ENCODE data around the gene TLE4. TPM values are rescaled to one million over a fixed set of nuclear protein-coding genes. Genes with fewer than 3 reads are reported as not detected.

The TLE4 gene
- total RNA-seq, 1 donor from 2014 or later = 97.4 TPM

DNA sequence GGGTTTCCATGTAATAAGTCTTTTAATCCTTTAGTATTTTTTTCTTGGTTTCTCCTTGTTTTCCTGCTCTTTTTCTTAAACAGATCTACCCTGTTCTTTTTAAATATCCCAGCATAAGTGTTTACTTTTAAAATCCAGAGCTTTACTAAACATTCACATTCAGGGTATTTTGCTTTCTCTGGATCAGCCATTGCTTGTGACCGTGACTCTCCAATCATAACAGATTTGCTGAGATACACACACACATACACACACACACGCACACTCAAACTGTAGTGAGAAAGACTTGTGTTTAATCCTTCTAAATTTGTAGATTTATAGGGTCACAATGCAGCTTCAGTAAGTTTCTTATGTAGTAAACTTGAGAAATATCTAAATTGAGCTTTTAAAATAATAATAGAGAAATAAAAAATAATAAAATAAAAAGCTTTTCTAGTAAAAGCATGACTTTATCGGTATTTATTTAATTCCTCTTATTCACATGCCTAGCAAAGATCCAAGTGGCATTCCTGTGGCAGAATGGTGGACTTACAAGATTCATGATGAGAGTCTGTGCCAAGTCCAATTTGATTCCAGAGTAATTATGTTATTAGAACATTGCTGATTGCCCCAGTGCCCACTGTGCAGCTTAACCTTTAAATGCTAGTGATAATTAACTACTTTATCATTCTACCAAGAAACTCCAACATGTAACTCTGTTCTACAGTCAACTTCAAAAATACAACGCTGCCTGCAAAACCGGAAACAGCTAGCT lies 129.0 kb downstream of the TLE4 start:
- Mint-ChIP-seq H3K4me3 (ENCODE audit: unreplicated experiment) (no peak overlapping the region), H3K9me3 (ENCODE audit: unreplicated experiment) (no peaks in the 10 kb centered on the region), H3K27me3 (ENCODE audit: unreplicated experiment) (no peaks in the 10 kb centered on the region), H3K4me1 (ENCODE audit: low read depth, unreplicated experiment) (no peaks in the 10 kb centered on the region), H3K36me3 (ENCODE audit: unreplicated experiment) (peaks cover 6% of the 10 kb centered on the region), H3K27ac (ENCODE audit: unreplicated experiment) (no peak overlapping the region)
- no peak for DNase-seq
- TF ChIP-seq, protein P1, sequence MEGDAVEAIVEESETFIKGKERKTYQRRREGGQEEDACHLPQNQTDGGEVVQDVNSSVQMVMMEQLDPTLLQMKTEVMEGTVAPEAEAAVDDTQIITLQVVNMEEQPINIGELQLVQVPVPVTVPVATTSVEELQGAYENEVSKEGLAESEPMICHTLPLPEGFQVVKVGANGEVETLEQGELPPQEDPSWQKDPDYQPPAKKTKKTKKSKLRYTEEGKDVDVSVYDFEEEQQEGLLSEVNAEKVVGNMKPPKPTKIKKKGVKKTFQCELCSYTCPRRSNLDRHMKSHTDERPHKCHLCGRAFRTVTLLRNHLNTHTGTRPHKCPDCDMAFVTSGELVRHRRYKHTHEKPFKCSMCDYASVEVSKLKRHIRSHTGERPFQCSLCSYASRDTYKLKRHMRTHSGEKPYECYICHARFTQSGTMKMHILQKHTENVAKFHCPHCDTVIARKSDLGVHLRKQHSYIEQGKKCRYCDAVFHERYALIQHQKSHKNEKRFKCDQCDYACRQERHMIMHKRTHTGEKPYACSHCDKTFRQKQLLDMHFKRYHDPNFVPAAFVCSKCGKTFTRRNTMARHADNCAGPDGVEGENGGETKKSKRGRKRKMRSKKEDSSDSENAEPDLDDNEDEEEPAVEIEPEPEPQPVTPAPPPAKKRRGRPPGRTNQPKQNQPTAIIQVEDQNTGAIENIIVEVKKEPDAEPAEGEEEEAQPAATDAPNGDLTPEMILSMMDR (IDR thresholded peaks at IDR 0.05; ENCODE audit: partially characterized antibody, unreplicated experiment) = no peak

DNA sequence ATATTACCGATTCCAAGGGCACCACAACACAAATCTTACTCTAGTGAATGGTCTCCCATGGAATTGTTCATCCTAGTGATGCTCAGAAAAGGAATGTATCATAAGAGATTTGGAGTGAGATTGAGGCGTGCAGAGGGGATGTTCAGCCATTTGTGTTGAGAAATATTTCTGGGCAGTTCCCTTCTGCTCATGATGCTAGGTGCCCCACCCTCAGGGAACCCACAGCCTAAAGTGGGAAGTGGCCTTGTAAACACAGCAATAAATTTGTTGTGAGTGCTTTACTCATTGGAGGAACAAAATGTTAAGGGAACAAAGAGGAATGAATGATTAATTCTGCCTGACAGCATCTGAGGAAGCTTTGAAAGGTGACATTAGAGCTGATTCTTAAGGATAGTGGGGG lies 129.9 kb downstream of the TLE4 start:
- Mint-ChIP-seq H3K4me1 (ENCODE audit: low read depth, unreplicated experiment) (no peaks in the 10 kb centered on the region), H3K36me3 (ENCODE audit: unreplicated experiment) (peaks cover 6% of the 10 kb centered on the region), H3K27ac (ENCODE audit: unreplicated experiment) (no peak overlapping the region), H3K9me3 (ENCODE audit: unreplicated experiment) (peaks cover under 1% of the 10 kb centered on the region), H3K4me3 (ENCODE audit: unreplicated experiment) (no peak overlapping the region), H3K27me3 (ENCODE audit: unreplicated experiment) (no peaks in the 10 kb centered on the region)
- DNase-seq = no peak
- TF ChIP-seq, protein P1 (IDR thresholded peaks at IDR 0.05; ENCODE audit: partially characterized antibody, unreplicated experiment) = no peak

DNA sequence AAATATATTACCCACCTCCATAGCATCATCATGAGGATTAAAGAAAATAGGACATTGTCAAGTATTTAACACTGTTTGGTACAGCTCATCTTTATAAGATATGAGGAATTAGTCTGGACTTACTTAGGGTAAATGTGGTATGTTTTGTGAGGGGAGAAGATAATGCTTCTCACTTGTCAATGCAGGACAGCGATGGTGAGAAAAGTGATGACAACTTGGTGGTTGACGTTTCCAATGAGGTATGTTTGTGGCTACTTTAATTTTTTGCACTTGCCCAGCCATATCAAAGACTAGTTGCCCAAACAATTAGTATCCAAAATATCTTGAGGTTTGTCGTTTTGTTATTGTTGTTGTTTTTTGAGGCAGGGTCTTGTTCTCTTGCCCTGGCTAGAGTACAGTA lies 133.9 kb downstream of the TLE4 start:
- no peak overlapping the region for H3K4me3 Mint-ChIP-seq (ENCODE audit: unreplicated experiment)
- no peaks in the 10 kb centered on the region for H3K4me1 Mint-ChIP-seq (ENCODE audit: low read depth, unreplicated experiment)
- H3K27ac Mint-ChIP-seq (ENCODE audit: unreplicated experiment) = no peak overlapping the region
- TF ChIP-seq, protein P1 (IDR thresholded peaks at IDR 0.05; ENCODE audit: partially characterized antibody, unreplicated experiment) = no peak
- peaks cover 2% of the 10 kb centered on the region for H3K27me3 Mint-ChIP-seq (ENCODE audit: unreplicated experiment)
- H3K9me3 Mint-ChIP-seq (ENCODE audit: unreplicated experiment) = peaks cover 3% of the 10 kb centered on the region
- peaks cover 6% of the 10 kb centered on the region for H3K36me3 Mint-ChIP-seq (ENCODE audit: unreplicated experiment)
- no peak for DNase-seq

- Mint-ChIP-seq H3K27me3 (ENCODE audit: unreplicated experiment) (peaks cover 2% of the 10 kb centered on the region), H3K27ac (ENCODE audit: unreplicated experiment) (no peak overlapping the region), H3K36me3 (ENCODE audit: unreplicated experiment) (peaks cover 6% of the 10 kb centered on the region), H3K4me1 (ENCODE audit: low read depth, unreplicated experiment) (no peaks in the 10 kb centered on the region), H3K9me3 (ENCODE audit: unreplicated experiment) (peaks cover 3% of the 10 kb centered on the region), H3K4me3 (ENCODE audit: unreplicated experiment) (no peak overlapping the region)
- TF ChIP-seq, protein P1 (IDR thresholded peaks at IDR 0.05; ENCODE audit: partially characterized antibody, unreplicated experiment) = no peak
- no peak for DNase-seq
These were observed 134.7 kb downstream of the TLE4 start for GRCh38 chr9:79706512-79706911.

- Mint-ChIP-seq H3K36me3 (ENCODE audit: unreplicated experiment) (peaks cover 6% of the 10 kb centered on the region), H3K27ac (ENCODE audit: unreplicated experiment) (no peak overlapping the region), H3K4me1 (ENCODE audit: low read depth, unreplicated experiment) (no peaks in the 10 kb centered on the region), H3K4me3 (ENCODE audit: unreplicated experiment) (no peak overlapping the region), H3K9me3 (ENCODE audit: unreplicated experiment) (peaks cover 3% of the 10 kb centered on the region), H3K27me3 (ENCODE audit: unreplicated experiment) (peaks cover 2% of the 10 kb centered on the region)
- TF ChIP-seq, protein P1 (IDR thresholded peaks at IDR 0.05; ENCODE audit: partially characterized antibody, unreplicated experiment) = no peak
- no peak for DNase-seq
These were observed 135.8 kb downstream of the TLE4 start for GRCh38 chr9:79707589-79707988.

Measured in glutamatergic neuron (in vitro differentiated cells).